K562 (cell line): Measurements from ENCODE around the gene MGP. TPM values are rescaled to one million over a fixed set of nuclear protein-coding genes. Genes with fewer than 3 reads are reported as not detected.

Experiments used
- ATAC-seq: fragments of 200-7000 bp; cut with Tn5 transposase; 3 replicates; pipeline ENCODE4 v1.9.1; 2020; ENCODE audit warnings: moderate library complexity
- BruUV-seq: library from RNA; stranded (reverse); fragments of 400-500 nt; replicated peaks from 2 replicates; lab custom pipeline; 2021; lab: Mats Ljungman, UMichigan
- CTCF ChIA-PET: fragments of 300-600 bp; formaldehyde crosslinking; extraction: SDS; loops from one replicate; lab custom pipeline; 2021; ENCODE audit warnings: low intra/inter-chr PET ratio; lab: Yijun Ruan, JAX
- POLR2A ChIA-PET: fragments of 300-600, 350-650 bp; sonication (Branson Sonifier 250); formaldehyde crosslinking; extraction: SDS; loops from one replicate; lab custom pipeline; 2021; ENCODE audit warnings: antibody characterized with exemption, inconsistent platforms; lab: Yijun Ruan, JAX
- DNase-seq, 4 experiments: peaks; one replicate each; pipeline versions ENCODE4 v3.0.0 to v3.0.0-alpha.2; 2011 to 2018; ENCODE audit warnings: low spot score in 3 of 4, mixed read lengths in 3 of 4; ENCODE audit errors: extremely low read depth in 1 of 4
- FAIRE-seq: peaks from 2 replicates; lab custom pipeline; 2011; peaks lifted over from hg19 to GRCh38; lab: Jason Lieb, UNC
- H2AFZ ChIP-seq: 2 replicates; pipeline ENCODE4 v1.6.0; 2011; ENCODE audit warnings: low read depth, low read length, control low read depth, inconsistent platforms
- H3K27ac ChIP-seq: fragments of 200-600 bp; 3 replicates; pipeline ENCODE4 v1.8.0; 2011; ENCODE audit warnings: low read depth, mild to moderate bottlenecking, control low read depth, inconsistent platforms, low read length, moderate library complexity, mixed read lengths; ENCODE audit errors: extremely low read depth
- H3K27me3 ChIP-seq, 2 experiments: fragments of 300-600 bp in 1 of 2; 2 replicates in 1 of 2; 3 replicates in 1 of 2; pipeline versions ENCODE4 v1.6.0 to v1.8.0; 2011; ENCODE audit warnings: inconsistent platforms in 2 of 2, low read length in 2 of 2, mild to moderate bottlenecking in 1 of 2, mixed read lengths in 1 of 2, moderate library complexity in 1 of 2; ENCODE audit not compliant: control insufficient read depth in 2 of 2, insufficient read depth in 2 of 2
- H3K36me3 ChIP-seq: fragments of 300-600 bp; 3 replicates; pipeline ENCODE4 v1.8.0; 2011; ENCODE audit warnings: mild to moderate bottlenecking, low read length, inconsistent platforms; ENCODE audit not compliant: control insufficient read depth, insufficient read depth
- H3K4me1 ChIP-seq, 2 experiments: fragments of 200-600 bp in 1 of 2; replicated peaks in 1 of 2; 2 replicates in 1 of 2; 3 replicates in 1 of 2; pipeline versions ENCODE4 v1.5.1 to v1.8.0; 2011; ENCODE audit warnings: inconsistent platforms in 2 of 2, low read length in 2 of 2, mild to moderate bottlenecking in 1 of 2, mixed read lengths in 1 of 2, moderate library complexity in 1 of 2; ENCODE audit not compliant: control insufficient read depth in 2 of 2, insufficient read depth in 2 of 2
- H3K4me2 ChIP-seq: 2 replicates; pipeline ENCODE4 v1.6.1; 2011; ENCODE audit warnings: low read length, control low read depth, inconsistent platforms, mixed read lengths; ENCODE audit not compliant: insufficient read depth
- H3K4me3 ChIP-seq: fragments of 200-600 bp; sonication (generic), shearing (Covaris generic); 2 replicates; pipeline ENCODE4 v1.5.1; 2016; ENCODE audit warnings: control low read depth, inconsistent platforms
- H3K79me2 ChIP-seq: fragments of 200-600 bp; 3 replicates; pipeline ENCODE4 v1.8.0; 2011; ENCODE audit warnings: low read length, inconsistent platforms; ENCODE audit not compliant: control insufficient read depth, insufficient read depth
- H3K9ac ChIP-seq, 2 experiments: 2 replicates each; pipeline versions ENCODE4 v1.6.0 to v1.6.1; 2011; ENCODE audit warnings: low read depth in 2 of 2, low read length in 2 of 2, control low read depth in 1 of 2, inconsistent platforms in 1 of 2, mild to moderate bottlenecking in 1 of 2, mixed read lengths in 1 of 2; ENCODE audit not compliant: insufficient read depth in 1 of 2
- H3K9me1 ChIP-seq: one replicate; pipeline ENCODE4 v1.6.0; 2011; ENCODE audit warnings: inconsistent platforms, mild to moderate bottlenecking, low read length, moderate library complexity; ENCODE audit not compliant: control insufficient read depth, insufficient read depth
- H3K9me3 ChIP-seq: replicated peaks from 2 replicates; pipeline ENCODE4 v1.5.1; 2011; ENCODE audit warnings: low read depth, low read length, inconsistent platforms; ENCODE audit not compliant: control insufficient read depth, insufficient read depth
- H4K20me1 ChIP-seq: replicated peaks from 2 replicates; pipeline ENCODE4 v1.6.1; 2011; ENCODE audit warnings: low read length, inconsistent platforms, mixed read lengths; ENCODE audit not compliant: control insufficient read depth, insufficient read depth
- ARID3A ChIP-seq: IDR thresholded peaks from 2 replicates; pipeline ENCODE4 v1.6.1; 2012; ENCODE audit warnings: low read depth, low read length, improper control_type of control experiment, borderline replicate concordance
- ASH1L ChIP-seq: fragments of 450-650 bp; IDR thresholded peaks from 2 replicates; pipeline ENCODE4 v1.6.1; 2018; ENCODE audit warnings: borderline replicate concordance, mild to moderate bottlenecking, low read depth; ENCODE audit not compliant: partially characterized antibody
- CHCHD3 ChIP-seq: fragments of 250-450 bp; sonication (Bioruptor Pico); IDR thresholded peaks from 2 replicates; pipeline ENCODE4 v2.1.2; 2022; ENCODE audit warnings: mild to moderate bottlenecking
- GABPB2 ChIP-seq: fragments of 250-450 bp; sonication (Bioruptor Pico); conservative IDR thresholded peaks from 2 replicates; pipeline ENCODE4 v1.5.1; 2021; ENCODE audit warnings: mild to moderate bottlenecking
- USF1 ChIP-seq: sonication (generic); formaldehyde crosslinking; IDR thresholded peaks from 2 replicates; pipeline ENCODE4 v1.9.0; 2022; ENCODE audit warnings: mild to moderate bottlenecking, missing genetic modification reagents
- WGBS: fragments of 100-300 bp; shearing (Covaris generic); methylation state at CpG from one replicate; pipeline ENCODE4 v1.1.6; 2016; ENCODE audit warnings: low coverage, mixed read lengths; ENCODE audit not compliant: insufficient coverage; ENCODE audit errors: missing lambda C conversion rate; 5-methylcytosine and 5-hydroxymethylcytosine counted together
- in situ Hi-C: fragments of 300-500 bp; cut with MboI; formaldehyde crosslinking; loops from 4 replicates; pipeline ENCODE4 v1.15.0; 2018; ENCODE audit warnings: inconsistent platforms, mixed read lengths
- intact Hi-C: fragments of 100-400 bp; cut with micrococcal nuclease; formaldehyde crosslinking; loops from 2 replicates; pipeline ENCODE4 v1.14.2; 2022
- polyA plus RNA-seq, 8 experiments: library from polyadenylated mRNA; depleted of rRNA in 4 of 8; stranded (reverse) in 5 of 8; unstranded in 3 of 8; fragments of >200 nt; fragmentation: Nextera tagmentation in 2 of 8; fragmentation: Illumina TruSeq in 1 of 8; extraction: Ambion mirVana in 2 of 8; extraction: Trizol in 1 of 8; gene quantifications; 2 replicates each; pipeline versions ENCODE4 v1.2.1 to v1.2.3, GENCODE V29; 2011 to 2014; ENCODE audit warnings: inconsistent platforms in 1 of 8, missing spikeins in 1 of 8
- total RNA-seq, 7 experiments: library from RNA; depleted of rRNA in 6 of 7; stranded (reverse); fragments of >200 nt in 6 of 7; fragmentation: Illumina TruSeq in 2 of 7; extraction: Trizol in 2 of 7; gene quantifications; 2 replicates each; pipeline versions ENCODE4 v1.2.1 to v1.2.3, GENCODE V29; 2011 to 2021; ENCODE audit warnings: low replicate concordance in 1 of 7

The MGP gene
- total and polyA plus RNA-seq, 9 of the 15 experiments (the other 6 are each of a cell fraction or from before 2014, with no cell fraction given): 1.2 TPM; not detected in 8

- intact Hi-C loops (no loop called here), in situ Hi-C loops (no loop called here)
- H3K4me3 ChIP-seq: no peak overlapping the region
- no peaks in the 10 kb centered on the region for H3K27me3 ChIP-seq
- 11% methylated on average over 2 of the region's 2 CpGs for WGBS
- H3K4me2 ChIP-seq: no peak overlapping the region
- no peaks in the 10 kb centered on the region for H3K79me2 ChIP-seq
- no peaks in the 10 kb centered on the region for H3K36me3 ChIP-seq
- TF ChIP-seq CHCHD3 (CRISPR knock-in tag) (no peak), USF1 (CRISPR knock-in tag) (no peak), ARID3A (no peak), ASH1L (no peak), GABPB2 (no peak)
- ChIA-PET CTCF (no interaction called here), POLR2A (no interaction called here)
- FAIRE-seq (no peak), ATAC-seq (no peak), DNase-seq (no peak)
- no peaks in the 10 kb centered on the region for H4K20me1 ChIP-seq
- H3K9me3 ChIP-seq: no peaks in the 10 kb centered on the region
- no peaks in the 10 kb centered on the region for H3K9me1 ChIP-seq
- no peak overlapping the region for H3K9ac ChIP-seq
- no peak overlapping the region for H2AFZ ChIP-seq
- BruUV-seq: no TSS peak
- no peaks in the 10 kb centered on the region; a peak in 1 of 5 replicates for H3K4me1 ChIP-seq
- H3K27ac ChIP-seq: no peak overlapping the region
These were observed 48.9 kb upstream of the MGP start for GRCh38 chr12:14934511-14934910.
